Embryonic facial prominence (tissue), 1 donor: ENCODE measurements around the gene SUCO.
"Not testable (repeated sequence)": the region's sequence is repeated elsewhere in the genome, so short reads cannot be mapped to it uniquely, and the experiment has no call there.

Experiments
- DNase-seq: peaks from one replicate; pipeline ENCODE4 v3.0.0-alpha.2; 2016; ENCODE audit errors: extremely low spot score

The SUCO gene

DNA sequence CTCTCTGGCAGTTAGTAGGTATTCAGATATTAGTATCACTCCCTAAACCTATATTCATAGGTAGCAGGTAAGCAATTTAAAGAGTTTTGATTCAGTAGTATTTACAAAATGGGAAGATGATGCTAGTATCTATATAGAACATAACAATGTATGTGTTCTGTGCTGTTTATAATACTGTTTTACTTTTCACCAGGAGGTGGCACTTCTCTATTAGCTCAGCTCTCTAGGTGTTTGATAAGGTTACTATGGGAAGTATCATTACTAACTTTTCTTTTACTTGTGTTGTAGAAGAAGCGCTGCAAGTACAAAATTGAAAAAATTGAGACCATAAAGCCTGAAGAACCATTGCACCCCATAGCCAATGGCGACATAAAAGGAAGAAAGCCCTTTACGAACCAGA lies 76.6 kb downstream of the SUCO start:
- no peak for DNase-seq

DNA sequence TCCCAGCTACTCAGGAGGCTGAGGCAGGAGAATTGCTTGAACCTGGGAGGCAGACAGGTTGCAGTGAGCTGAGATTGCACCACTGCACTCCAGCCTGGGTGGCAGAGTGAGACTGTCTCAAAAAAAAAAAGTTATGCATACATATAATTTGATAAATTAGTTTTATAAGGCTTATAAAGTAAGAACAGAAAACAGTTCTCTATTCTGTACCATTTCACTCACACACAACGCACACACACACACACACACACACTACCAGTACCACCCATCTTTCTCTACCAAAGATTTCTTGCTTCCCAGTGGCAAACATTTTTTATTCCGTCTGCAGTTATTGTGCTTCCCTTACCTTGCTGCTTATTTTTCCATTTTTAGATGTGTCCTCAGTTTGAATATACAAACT lies 79.5 kb downstream of the SUCO start:
- no peak for DNase-seq

DNA sequence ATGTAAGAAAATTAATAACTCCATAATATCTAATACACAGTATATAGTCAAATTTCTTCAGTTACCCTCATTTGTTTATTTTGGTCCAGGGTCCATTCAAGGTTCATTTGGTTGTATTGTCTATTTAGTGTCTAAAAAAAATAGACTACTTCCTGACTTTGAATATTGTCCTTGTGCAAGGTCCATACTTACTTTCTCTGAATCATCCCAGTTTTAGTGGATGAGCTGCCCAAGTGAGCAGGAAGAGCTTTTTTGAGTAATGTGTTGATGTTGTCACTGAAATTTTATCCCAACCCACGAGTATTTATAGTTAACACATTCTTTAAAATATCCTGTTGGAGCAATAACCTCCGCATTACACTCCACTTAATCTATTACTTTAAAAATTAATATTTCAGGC lies 80.3 kb downstream of the SUCO start:
- DNase-seq: no peak

DNA sequence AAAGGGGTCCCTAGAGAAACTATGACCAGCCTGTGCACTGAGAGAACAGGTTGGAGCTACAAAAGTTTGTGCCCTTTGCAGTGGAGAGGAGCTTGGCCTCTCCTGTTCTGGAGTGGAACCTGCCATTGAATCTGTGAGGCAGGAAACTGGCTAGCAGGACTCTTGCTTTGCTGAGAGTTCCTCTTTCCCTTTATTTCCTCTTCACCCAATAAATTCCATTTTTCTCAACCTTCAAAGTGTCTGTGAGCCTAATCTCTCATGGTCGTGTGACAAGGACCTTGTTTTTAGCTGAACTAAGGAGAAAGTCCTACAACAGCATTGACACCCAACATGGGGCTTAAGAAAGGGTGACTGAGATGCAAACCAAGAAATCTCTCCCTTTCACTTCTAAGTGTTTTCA lies 83.2 kb downstream of the SUCO start:
- no peak for DNase-seq

DNA sequence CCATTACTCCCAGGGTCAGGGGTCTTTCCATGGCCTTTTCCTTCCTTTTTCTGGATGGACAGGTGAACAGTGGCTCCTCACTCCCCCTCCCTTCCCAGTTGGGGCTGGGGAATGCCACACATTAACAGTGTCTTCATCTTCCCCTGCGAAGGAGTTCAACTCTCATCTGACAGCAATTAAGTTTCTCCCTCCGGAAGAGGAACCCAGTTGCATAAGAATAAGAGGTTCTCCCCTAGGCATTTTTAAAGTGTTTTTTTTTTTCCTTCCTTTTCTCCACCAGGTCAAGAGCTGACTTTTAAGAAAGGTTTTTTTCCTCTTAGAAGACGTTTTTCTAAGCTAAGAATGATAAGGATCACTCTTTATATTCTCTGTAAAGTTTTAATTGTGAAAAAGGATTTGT lies 83.7 kb downstream of the SUCO start:
- no peak for DNase-seq

DNA sequence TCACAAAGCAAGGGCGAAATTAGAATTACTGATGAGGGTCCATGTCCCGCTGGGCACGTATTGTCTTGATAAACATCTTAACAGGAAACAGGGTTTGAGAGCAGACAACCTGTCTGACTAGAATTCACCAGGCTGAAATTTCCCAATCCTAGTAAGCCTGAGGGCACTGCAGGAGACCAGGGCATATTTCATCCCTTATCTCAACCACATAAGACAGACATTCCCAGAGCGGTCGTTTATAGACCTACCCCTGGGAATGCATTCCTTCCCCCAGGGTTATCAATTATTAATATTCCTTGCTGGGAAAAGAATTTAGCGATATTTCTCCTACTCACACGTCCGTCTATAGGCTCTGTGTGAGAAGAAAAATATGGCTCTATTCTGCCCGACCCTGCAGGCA lies 87.7 kb downstream of the SUCO start:
- not testable (repeated sequence) for DNase-seq

DNA sequence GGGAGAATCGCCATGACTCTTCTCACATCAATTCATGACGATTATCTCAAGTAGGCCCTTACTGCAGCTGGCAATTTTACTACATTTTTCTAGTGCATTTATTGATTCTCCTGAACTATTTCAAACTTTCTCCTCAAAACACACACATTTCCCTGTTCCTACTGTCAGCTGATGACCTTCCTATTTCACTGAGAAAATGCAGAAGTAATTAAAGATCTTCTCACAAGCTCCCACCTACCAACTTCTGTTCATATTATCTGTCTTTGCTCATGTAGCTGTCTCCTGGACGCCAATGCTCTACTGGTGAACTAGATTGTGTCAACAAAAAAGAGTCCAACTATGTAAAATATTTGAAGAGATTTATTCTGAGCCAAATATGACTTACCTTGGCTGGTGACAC lies 89.6 kb downstream of the SUCO start:
- DNase-seq: no peak

DNA sequence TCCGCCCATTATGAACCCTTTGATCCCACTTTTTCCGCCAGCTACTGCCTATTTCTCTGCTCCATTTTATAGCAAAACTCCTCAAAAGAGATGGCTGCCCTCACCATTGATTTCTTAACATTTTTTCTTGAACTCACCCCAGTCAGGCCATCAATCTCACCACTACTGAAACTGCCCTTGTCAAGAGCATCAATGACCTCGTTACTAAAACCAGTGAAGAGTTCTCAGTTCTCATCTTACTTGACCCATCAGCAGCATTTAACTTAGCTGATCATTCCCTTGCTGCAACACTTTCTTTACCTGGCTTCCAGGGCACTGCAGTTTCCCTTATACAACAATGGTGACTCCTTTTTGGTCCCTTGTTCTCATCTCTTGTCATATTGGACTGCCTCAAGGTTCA lies 90.8 kb downstream of the SUCO start:
- no peak for DNase-seq

DNA sequence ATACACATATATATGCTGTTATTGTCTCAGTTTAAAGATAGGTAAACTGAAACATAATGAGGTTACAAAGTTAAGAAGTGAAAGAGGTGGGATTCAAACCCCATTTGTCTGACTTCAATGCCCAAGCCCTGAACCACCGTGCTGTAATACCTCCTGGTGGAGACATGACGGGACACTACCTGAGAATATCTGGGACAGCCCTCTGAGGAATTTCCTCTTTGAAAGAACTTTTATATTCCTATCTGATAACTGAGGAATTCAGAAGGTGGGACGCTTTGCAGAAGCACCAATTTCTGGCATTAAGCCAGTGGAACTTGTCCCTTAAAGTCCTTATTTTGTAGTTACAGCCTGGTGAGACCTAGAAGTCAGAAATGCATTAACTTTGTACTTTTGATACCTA lies 93.9 kb downstream of the SUCO start:
- DNase-seq: no peak

DNA sequence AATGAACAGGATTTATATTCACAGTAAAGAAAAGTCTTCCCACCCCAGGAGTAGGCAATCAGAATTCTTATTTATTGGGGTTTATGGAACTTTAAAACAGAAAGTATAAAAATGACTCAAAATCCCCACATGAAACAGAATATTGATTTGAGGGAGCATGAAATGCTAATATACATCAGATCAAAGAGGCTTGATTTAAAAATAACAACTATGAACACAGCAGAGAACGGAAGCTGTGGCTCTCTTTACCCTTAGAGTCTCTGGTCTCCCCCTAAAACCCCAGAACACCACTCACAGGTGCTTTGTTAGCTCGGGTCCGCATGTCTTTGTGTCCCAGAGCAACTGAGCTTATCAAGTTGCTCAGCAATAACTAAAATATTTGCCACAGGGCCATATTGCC lies 94.8 kb downstream of the SUCO start:
- DNase-seq: no peak

DNA sequence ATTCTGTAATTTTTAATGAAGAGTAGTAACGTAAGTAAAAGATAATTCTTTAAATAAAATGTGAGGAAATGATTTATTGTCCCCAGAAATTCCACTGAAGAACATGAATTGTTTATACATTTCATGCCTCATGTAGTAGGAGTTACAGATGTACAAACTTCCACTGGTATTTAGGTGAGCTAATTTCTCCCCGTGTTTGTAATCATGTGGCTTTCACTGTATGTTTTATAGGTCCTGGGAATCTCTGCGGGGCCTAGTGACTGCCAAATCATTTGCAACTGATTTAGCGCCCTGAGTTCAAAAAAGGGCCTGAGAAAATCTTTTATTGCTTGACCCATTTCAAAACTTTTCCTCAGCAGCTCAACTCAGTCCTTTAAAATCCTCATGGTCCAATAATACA lies 95.5 kb downstream of the SUCO start:
- DNase-seq: no peak

DNA sequence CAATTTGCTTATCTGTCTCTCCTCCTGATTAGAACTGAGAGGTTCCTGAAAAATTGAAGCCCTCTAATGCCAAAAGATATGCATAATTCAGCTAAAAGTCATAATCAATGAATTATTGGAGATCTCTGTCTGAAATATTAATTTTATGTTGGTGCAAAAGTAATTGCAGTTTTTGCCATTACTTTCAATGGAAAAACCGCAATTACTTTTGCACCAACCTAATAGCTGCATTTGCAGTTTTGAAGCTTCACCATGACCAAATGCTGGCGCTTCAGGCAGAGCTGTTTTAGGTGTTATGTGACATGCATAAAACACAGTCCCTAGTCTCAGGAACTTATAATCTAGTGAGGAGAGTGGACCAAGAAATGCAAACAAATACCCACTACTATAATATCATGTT lies 96.2 kb downstream of the SUCO start:
- DNase-seq: no peak

DNA sequence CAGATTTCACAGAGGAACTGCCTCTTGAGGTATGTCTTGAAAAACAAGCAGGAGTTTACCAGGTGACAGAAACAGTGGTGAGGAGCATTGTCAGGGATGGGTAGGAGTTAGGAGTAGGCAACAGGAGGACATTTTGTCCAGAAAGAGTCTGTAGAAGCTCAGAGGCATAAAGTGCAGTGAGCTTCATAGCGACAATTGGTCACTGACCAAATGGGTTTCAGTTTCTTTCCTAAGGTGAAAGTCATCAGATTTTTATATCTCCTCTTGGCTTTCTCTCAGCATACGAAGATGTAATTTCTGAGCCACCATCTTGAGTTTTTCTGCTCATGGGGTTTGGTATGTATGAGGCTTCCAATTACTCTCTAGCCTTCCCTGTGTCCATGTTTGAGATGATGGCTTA lies 96.7 kb downstream of the SUCO start:
- DNase-seq: no peak

DNA sequence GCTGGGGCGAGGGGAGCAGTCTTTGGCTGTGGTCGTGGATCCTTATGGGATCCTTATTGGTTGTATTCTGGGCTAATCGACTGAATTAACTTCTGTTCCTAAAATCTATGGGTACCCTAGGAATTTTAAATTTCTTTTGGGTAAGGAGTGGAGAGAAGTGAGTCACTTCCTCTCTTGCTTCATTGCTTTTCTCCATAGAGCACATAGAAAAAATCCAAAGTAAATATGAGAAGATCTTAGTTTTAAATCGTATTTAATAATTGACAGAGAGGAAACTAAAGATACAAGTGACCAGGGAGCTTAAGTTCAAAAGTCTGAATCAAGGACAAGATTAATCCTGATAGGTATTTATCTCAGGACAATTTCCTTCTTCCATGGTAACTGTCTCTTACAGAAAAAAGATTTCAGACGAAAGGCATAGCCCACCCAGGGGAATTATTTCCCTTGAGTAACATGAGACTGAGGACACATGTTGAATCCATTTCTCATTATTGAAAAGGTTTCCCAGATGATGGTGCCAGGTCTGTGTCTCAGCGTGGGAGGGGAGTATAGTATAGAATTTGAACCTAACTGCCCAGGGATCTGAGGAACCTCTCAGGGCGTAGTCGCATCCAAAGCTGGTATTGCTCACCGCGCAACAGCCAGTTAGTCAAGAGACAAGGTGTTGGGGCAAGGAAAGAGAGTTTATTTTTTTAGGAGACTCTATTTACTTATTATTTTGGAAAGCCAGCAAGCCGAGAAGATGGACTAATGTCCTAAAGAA lies 97.3 kb downstream of the SUCO start:
- DNase-seq: no peak

DNA sequence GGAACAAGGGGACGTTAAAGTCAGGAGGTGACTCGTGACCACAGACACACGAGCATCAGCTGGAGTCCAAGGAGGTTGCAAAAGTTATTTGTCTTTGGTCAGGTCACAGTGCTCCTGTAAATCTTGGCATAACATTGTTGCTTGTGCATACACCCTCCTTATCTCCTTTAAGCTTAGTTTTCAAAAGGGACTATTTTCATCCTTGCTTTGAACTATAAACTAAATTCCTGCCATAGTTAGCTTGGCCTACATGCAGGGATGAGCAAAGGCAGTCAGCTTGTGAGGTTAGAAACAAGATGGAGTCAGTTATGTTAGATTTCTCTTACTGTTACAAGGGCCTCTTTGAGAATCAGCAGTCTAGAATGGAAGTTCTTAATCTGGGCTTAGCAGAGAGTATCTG lies 97.9 kb downstream of the SUCO start:
- no peak for DNase-seq

DNA sequence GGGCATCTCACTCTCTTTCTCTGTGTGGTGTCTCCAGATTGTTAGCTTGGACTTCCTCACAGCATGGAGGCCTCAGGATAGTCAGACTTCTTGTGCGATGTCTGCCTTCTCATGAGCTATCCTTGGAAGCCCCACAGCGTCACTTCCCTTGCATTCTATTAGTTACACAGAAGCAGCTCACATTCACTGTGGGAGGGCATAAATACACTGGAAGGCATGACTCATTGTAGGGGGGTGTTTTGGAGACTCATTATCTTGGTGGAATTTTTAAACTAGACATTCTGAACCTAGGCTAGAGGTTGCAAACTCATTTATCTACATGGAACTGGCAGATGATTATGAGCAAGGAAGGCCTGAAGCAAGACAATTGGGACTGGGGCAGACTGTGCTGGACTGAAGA lies 104.6 kb downstream of the SUCO start:
- no peak for DNase-seq

DNA sequence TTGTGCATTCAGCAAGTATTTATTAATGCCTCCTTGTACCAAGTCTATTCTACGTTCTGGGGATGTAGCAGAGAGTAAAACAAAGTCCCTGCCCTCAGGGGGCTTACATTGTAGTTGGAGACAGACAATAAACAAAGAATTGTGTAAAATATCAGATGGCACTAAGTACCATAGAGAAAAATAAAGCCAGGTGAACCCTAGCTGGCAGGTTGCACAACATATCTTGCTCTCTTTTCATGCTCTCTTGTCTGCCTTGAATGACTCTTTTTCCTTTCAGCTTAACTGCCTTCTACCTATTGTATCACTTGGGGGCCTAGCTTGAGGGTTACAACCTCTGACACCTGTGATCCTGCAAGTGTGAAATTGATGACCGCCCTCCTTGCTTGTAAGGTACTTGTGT lies 105.3 kb downstream of the SUCO start:
- DNase-seq: no peak

DNA sequence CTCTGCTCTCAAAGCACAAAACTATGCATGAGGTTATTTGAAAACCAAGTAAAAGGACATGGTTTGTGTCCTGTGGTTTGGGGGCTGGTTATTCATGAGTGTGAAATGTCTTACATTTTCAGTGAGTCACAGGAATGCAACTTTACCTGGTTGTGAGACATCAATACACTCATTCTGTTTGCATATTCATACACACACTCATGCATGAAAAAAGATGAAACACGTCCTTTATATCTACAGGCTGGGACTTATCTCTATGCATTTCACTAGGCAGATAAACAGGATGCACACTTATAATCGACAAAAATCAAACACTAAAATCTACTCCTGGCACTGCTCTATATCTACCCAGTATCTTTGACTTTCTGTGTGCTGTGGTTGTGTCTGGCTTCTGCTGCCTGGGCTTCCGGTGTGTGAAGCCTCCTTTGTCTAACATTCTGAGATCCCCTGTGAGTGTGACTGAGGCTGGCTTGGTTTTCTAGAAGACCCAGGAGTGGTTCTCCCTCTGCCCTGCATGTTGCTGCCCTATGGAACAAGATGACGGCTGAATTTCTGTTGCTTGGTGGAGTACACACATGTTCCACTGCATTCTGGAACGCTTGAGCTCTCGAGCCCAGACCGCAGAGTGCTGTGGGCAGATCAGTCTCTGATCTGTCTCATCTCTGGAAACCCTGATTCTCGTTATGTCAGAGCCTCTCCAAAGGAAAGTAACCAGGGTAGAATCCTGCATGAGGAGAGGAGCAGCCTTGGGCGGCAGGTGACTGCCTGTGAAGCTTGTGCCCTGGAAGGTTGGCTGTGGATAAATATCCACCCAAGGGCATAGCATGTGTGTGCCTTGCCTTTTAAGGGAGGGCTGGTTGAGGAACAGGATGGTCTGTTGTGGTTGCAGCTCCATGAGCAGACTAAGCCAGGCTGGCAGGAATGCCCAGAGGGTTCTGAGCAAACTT lies 106.2 kb downstream of the SUCO start:
- no peak for DNase-seq

DNA sequence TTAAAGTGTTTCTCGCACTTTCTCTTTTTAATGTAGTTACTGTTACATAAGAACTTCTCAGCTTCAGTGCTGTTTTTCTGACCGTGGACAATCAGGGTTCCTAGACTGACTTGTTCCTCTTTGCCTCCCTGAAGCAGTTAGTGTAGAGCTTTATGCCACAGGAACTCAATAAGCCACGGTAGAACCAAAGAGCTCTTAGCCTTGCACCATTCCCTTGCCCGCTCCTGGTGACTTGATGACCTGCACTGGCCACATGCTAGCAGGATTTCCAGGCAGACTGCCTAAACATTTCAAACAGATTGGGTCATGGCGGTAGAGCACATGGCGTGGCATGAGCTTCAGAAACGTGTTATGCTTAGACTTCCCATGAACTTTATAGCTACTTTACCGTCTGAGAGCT lies 107.2 kb downstream of the SUCO start:
- no peak for DNase-seq

DNA sequence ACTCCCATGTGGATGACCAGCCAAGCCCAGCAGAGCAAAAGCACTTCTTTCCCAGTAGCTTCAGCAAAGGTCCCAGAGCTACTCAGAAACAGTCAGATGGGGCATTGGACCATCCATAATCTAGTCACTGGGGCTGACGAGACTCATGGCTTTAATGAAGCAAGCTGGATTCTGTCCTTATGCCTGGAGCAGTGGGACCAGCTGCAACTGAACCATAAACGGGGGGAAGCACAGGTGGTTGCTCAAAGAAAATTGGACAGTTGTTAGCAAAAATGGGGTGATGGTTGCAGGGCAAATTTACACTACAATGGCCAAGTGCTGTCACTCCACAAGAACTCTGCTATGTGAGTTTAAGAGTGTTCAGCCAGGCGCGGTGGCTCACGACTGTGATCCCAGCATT lies 108.5 kb downstream of the SUCO start:
- DNase-seq: no peak

DNA sequence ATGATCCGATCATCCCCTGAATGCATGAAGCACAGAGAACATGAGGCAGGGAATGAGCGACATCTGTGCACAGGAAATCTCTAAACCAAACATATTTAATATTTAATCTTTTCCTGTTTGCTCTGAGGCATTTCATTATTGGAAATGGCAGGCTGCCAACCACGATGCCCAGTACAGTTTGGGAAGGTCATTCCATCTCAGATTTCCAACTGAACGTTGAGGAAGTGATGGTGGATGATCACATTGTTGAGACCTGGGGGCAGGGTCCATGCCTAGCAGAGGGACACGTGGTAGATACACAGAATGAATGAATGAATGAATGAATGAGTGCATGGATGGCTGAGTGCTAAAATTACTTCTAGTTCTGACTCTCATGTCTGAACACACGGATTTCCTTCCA lies 110.0 kb downstream of the SUCO start:
- no peak for DNase-seq

DNA sequence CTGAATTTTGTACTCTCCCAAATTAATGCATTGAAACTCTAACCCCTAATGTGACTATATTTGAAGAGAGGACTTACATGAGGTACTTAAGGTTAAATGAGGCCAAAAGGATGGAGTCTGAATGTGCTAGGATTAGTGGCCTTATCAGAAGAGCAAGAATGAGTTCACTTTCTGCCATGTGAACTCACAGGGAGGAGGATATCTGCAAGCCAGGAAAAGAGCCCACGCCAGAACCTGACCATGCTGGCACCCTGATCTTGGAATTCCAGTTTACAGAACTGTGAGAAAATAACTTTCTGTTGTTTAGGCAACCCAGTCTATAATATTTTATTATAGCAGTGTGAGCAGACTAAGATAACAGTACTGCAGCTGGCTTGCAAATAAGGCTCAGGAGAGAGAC lies 113.7 kb downstream of the SUCO start:
- DNase-seq: no peak

DNA sequence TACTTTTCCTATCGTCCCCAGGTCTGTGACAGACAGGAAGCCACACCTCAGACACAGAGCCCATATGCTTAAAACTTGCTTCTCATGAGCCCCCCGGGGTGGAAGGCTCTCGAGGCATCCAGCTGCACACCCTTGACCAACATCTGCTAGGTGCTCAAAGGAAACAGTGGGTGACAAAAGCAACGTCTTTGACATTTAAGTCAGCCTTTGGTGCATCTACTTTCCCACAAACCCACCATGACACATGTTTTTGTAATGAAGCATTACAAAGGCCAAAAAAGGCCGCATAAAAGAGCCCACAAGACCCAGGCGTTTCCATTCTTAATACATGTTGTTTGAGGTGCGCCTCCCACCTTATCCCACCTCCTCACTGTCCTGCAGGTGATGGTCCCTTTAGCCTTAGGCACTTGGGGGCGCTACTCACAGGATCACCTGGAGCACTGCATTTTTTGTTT lies 114.2 kb downstream of the SUCO start:
- no peak for DNase-seq
